ENCODE measurements around the gene CHMP2A.

Gene CHMP2A

DNA sequence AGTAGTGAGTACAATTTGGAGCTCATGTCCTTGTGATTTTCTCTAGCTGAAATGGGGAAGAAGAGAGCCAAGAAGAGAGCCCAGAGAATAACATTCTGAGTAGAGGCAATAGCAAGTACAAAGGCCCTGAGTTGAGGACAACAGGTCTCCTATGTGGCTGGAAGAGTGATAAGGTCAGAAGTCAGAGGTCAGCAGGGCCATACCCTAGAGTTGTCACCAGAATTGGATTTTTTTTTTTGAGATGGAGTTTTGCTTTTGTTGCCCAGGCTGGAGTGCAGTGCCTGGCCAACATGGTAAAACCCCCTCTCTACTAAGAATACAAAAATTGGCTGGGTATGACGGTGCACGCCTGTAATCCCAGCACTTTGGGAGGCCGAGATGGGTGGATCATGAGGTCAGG lies 19.0 kb downstream of the CHMP2A start:
- peaks cover 14% of the 10 kb centered on the region for H3K27me3 ChIP-seq (ENCODE audit: insufficient read depth, insufficient read length)
- DNase-seq (ENCODE audit: low read depth, low spot score) = no peak
- H3K36me3 ChIP-seq (ENCODE audit: insufficient read depth, insufficient read length, low read length) = no peaks in the 10 kb centered on the region
- no peak overlapping the region for H3K4me3 ChIP-seq (ENCODE audit: insufficient read length, low read depth)
- no peak overlapping the region for H3K9ac ChIP-seq (ENCODE audit: insufficient read length, low read depth)
- TF ChIP-seq ZNF274 (IDR thresholded peaks at IDR 0.05; ENCODE audit: low read depth, low read length) = no peak
- TF ChIP-seq YY1 (IDR thresholded peaks at IDR 0.05; ENCODE audit: insufficient read depth, insufficient read length) = no peak
- TF ChIP-seq SUZ12 (IDR thresholded peaks at IDR 0.05; ENCODE audit: extremely low read depth, insufficient read depth, insufficient read length) = no peak
- no peaks in the 10 kb centered on the region for H3K9me3 ChIP-seq (ENCODE audit: insufficient read depth, low read length)
- no peaks in the 10 kb centered on the region for H3K4me1 ChIP-seq (ENCODE audit: insufficient read depth, insufficient read length)

DNA sequence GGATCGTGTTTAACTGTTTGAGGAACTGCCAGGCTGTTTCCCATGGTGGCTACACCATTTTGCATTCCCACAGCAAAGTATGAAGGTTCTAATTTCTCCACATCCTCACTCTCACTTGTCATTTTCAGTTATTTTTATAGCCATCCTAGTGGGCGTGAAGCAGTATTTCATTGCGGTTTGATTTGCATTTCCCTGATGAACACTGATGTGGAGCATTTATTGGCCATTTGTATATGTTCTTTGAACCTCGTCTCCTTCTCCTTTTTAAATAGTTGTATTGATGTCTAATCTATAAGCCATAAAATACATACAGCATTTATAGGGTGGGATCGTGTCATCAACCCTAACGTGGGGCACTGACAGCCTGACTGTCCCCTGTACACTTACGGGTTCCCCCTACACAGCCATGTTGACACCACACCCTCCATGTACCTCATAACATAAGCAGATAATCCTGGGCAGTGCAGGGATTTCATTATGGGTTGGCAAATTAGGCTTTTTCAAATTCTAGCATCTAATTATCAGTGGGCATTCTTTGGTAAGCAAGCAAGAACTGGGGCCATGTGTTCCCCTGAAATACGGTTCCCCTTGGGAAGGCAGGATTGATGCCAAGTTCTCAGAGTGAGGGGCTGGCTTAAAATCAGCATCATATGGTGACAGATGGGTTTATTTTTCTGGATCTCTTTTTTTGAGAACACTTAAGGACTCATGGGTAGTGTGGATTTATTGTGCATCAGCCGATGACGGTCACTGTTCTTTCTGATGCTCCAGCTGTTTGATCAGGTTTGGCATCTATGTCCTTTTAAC lies 23.7 kb downstream of the CHMP2A start:
- Histone ChIP-seq H3K4me3 (ENCODE audit: insufficient read length, low read depth) (no peak overlapping the region), H3K27me3 (ENCODE audit: insufficient read depth, insufficient read length) (no peaks in the 10 kb centered on the region), H3K36me3 (ENCODE audit: insufficient read depth, insufficient read length, low read length) (no peaks in the 10 kb centered on the region), H3K4me1 (ENCODE audit: insufficient read depth, insufficient read length) (no peaks in the 10 kb centered on the region), H3K9ac (ENCODE audit: insufficient read length, low read depth) (no peak overlapping the region), H3K9me3 (ENCODE audit: insufficient read depth, low read length) (no peaks in the 10 kb centered on the region)
- DNase-seq (ENCODE audit: low read depth, low spot score) = no peak
- no peak for TF ChIP-seq SUZ12 (IDR thresholded peaks at IDR 0.05; ENCODE audit: extremely low read depth, insufficient read depth, insufficient read length)
- TF ChIP-seq ZNF274 (IDR thresholded peaks at IDR 0.05; ENCODE audit: low read depth, low read length) = no peak
- TF ChIP-seq YY1 (IDR thresholded peaks at IDR 0.05; ENCODE audit: insufficient read depth, insufficient read length) = no peak

DNA sequence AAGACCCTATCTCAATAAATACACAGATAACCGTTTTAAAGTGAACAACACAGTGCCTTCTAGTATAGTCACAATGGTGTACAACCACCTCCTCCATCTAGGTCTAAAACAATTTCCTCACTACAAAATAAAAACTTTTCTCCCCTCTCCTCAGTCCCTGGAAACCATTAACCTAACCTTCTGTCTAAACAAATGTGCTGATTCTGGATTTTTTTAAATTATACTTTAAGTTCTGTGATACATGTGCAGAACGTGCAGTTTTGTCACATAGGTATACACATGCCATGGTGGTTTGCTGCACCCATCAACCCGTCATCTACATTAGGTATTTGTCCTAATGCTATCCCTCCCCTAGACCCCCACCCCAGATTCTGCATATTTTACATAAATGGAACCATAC lies 25.5 kb downstream of the CHMP2A start:
- no peak for TF ChIP-seq YY1 (IDR thresholded peaks at IDR 0.05; ENCODE audit: insufficient read depth, insufficient read length)
- TF ChIP-seq SUZ12 (IDR thresholded peaks at IDR 0.05; ENCODE audit: extremely low read depth, insufficient read depth, insufficient read length) = no peak
- TF ChIP-seq ZNF274 (IDR thresholded peaks at IDR 0.05; ENCODE audit: low read depth, low read length) = no peak
- no peaks in the 10 kb centered on the region for H3K27me3 ChIP-seq (ENCODE audit: insufficient read depth, insufficient read length)
- no peaks in the 10 kb centered on the region for H3K9me3 ChIP-seq (ENCODE audit: insufficient read depth, low read length)
- no peaks in the 10 kb centered on the region for H3K4me1 ChIP-seq (ENCODE audit: insufficient read depth, insufficient read length)
- H3K4me3 ChIP-seq (ENCODE audit: insufficient read length, low read depth) = no peak overlapping the region
- H3K36me3 ChIP-seq (ENCODE audit: insufficient read depth, insufficient read length, low read length) = no peaks in the 10 kb centered on the region
- no peak overlapping the region for H3K9ac ChIP-seq (ENCODE audit: insufficient read length, low read depth)
- no peak for DNase-seq (ENCODE audit: low read depth, low spot score)

DNA sequence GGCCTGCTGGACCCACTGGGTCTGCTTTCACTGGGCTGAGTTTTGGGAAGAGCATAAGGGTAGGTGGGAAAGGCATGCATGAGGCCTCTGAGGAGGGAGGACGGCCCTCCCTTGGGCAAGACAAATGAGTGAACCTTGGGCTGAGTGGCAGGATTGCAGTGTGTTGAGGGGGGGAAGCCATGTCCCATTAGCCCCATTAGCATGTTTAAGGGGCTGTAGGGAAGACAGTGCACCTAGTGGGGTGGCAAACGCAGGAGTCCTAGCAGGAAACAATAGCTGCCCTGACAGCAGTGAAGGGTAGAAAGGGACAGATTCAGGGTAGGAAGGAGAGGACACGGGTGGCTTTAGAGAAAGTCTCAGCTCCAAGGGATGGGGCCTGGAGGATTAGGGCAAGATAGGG lies 32.2 kb downstream of the CHMP2A start:
- no peak for DNase-seq (ENCODE audit: low read depth, low spot score)
- no peak overlapping the region for H3K9ac ChIP-seq (ENCODE audit: insufficient read length, low read depth)
- H3K4me1 ChIP-seq (ENCODE audit: insufficient read depth, insufficient read length) = peaks cover 3% of the 10 kb centered on the region
- H3K9me3 ChIP-seq (ENCODE audit: insufficient read depth, low read length) = no peaks in the 10 kb centered on the region
- H3K4me3 ChIP-seq (ENCODE audit: insufficient read length, low read depth) = no peak overlapping the region
- peaks cover under 1% of the 10 kb centered on the region for H3K36me3 ChIP-seq (ENCODE audit: insufficient read depth, insufficient read length, low read length)
- TF ChIP-seq ZNF274 (IDR thresholded peaks at IDR 0.05; ENCODE audit: low read depth, low read length) (no peak), YY1 (IDR thresholded peaks at IDR 0.05; ENCODE audit: insufficient read depth, insufficient read length) (no peak), SUZ12 (IDR thresholded peaks at IDR 0.05; ENCODE audit: extremely low read depth, insufficient read depth, insufficient read length) (no peak)
- H3K27me3 ChIP-seq (ENCODE audit: insufficient read depth, insufficient read length) = no peaks in the 10 kb centered on the region

DNA sequence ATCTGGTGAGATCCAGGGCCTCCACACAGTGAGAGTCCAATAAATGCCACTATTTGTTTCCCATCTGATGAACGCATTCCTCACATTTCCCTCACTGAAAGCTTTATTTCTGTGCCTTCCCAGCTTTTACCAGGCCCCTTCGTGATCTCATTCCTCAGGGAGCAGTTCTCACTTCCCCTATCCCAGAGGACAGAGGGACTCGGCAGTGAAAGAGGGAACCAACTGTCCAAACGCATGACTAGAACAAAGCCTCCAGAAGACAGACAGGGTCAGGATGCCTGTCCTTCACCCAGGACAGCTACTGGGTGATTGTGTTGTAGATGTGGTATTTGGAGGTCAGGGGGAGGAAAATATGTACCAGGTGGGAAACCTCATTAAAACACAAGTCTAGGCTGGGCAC lies 33.3 kb downstream of the CHMP2A start:
- Histone ChIP-seq H3K4me1 (ENCODE audit: insufficient read depth, insufficient read length) (peaks cover 10% of the 10 kb centered on the region), H3K27me3 (ENCODE audit: insufficient read depth, insufficient read length) (no peaks in the 10 kb centered on the region), H3K4me3 (ENCODE audit: insufficient read length, low read depth) (peak overlapping the region; percentile 8), H3K36me3 (ENCODE audit: insufficient read depth, insufficient read length, low read length) (peaks cover 10% of the 10 kb centered on the region), H3K9ac (ENCODE audit: insufficient read length, low read depth) (peak overlapping the region; percentile 56), H3K9me3 (ENCODE audit: insufficient read depth, low read length) (no peaks in the 10 kb centered on the region)
- TF ChIP-seq YY1 (IDR thresholded peaks at IDR 0.05; ENCODE audit: insufficient read depth, insufficient read length) (no peak), SUZ12 (IDR thresholded peaks at IDR 0.05; ENCODE audit: extremely low read depth, insufficient read depth, insufficient read length) (no peak), ZNF274 (IDR thresholded peaks at IDR 0.05; ENCODE audit: low read depth, low read length) (no peak)
- no peak for DNase-seq (ENCODE audit: low read depth, low spot score)

DNA sequence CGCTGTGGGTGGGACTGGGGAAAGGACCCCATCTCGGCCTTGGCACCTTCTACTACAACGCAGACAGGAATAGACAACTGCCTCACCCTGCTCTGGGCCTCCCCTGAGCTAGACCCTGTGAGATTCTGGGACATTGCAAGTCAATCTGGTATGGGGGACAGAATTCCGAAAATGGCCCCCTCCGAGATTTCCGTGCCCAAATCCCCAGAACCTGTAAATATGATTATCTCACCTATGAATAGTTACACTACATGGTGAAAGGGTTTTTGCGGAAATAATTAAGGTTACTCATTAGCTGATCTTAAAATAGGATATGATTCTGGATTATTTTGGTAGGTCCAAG lies 34.7 kb downstream of the CHMP2A start:
- Histone ChIP-seq H3K9ac (ENCODE audit: insufficient read length, low read depth) (peak overlapping the region; percentile 79), H3K36me3 (ENCODE audit: insufficient read depth, insufficient read length, low read length) (peaks cover 14% of the 10 kb centered on the region), H3K9me3 (ENCODE audit: insufficient read depth, low read length) (no peaks in the 10 kb centered on the region), H3K4me1 (ENCODE audit: insufficient read depth, insufficient read length) (peaks cover 14% of the 10 kb centered on the region), H3K27me3 (ENCODE audit: insufficient read depth, insufficient read length) (no peaks in the 10 kb centered on the region), H3K4me3 (ENCODE audit: insufficient read length, low read depth) (peak overlapping the region; percentile 59)
- no peak for DNase-seq (ENCODE audit: low read depth, low spot score)
- no peak for TF ChIP-seq SUZ12 (IDR thresholded peaks at IDR 0.05; ENCODE audit: extremely low read depth, insufficient read depth, insufficient read length)

DNA sequence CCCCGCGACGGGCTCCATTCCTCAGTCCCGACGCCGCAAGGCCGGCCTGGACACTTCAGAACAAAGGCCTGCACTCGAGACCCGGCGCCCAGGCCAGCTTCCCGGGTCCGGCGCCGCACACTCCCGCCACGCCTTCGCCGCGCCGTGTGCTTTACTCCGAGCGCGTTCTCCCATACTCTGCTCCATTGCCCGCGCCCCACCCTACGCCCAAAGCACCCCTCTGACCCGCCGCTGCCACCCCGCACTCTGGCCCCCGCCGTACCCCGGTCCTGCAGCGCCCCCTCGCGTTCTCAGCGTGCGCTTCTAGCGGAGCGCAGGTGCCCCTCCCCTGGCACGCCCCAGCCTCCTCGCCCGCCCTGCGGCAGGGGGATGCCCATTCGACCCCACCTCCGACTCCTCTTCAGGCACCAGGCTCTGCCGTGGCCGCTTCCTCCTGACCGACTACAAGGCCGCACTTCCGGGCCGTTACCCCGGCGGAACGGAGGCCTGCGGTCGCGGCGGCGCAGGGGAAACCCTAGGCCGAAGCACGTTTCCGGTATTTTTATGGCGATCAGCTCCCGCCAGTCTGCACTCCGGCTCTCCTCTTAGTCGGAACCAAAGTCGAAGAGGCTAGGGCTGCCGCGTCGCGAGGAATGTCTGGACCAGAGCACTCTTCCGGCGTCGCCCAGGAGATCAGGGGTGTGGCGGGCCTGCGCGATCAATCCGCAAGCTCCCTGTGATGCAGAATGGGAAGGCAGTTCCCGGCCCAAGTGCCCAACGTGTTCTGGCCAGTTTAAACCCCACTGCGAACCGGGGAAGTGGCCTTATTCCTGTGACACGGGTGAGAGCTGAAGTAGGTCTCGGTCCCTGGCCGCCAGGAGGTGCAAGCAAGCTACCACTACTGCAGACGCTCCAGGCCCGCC lies 35.3 kb downstream of the CHMP2A start, which contains the start of gene ZBTB45:
Gene ZBTB45, minus strand, starts transcription at position 456 of the 902 bp plus-strand sequence. CDS start 2,137 bp downstream, outside the sequence.
- Histone ChIP-seq H3K9me3 (ENCODE audit: insufficient read depth, low read length) (no peaks in the 10 kb centered on the region), H3K36me3 (ENCODE audit: insufficient read depth, insufficient read length, low read length) (peaks cover 14% of the 10 kb centered on the region), H3K4me1 (ENCODE audit: insufficient read depth, insufficient read length) (peaks cover 15% of the 10 kb centered on the region), H3K4me3 (ENCODE audit: insufficient read length, low read depth) (peak within 1 kb of the TSS; percentile 59), H3K27me3 (ENCODE audit: insufficient read depth, insufficient read length) (no peaks in the 10 kb centered on the region), H3K9ac (ENCODE audit: insufficient read length, low read depth) (peak within 1 kb of the TSS; percentile 80)
- DNase-seq (ENCODE audit: low read depth, low spot score) = peak; percentile 52
- TF ChIP-seq SUZ12 (IDR thresholded peaks at IDR 0.05; ENCODE audit: extremely low read depth, insufficient read depth, insufficient read length) (no peak), YY1 (IDR thresholded peaks at IDR 0.05; ENCODE audit: insufficient read depth, insufficient read length) (peak; percentile 9)
